Endothelial cell of umbilical vein (primary cell): Measurements from ENCODE around the gene PGBD5. TPM values are rescaled to one million over a fixed set of nuclear protein-coding genes. Genes with fewer than 3 reads are reported as not detected.

Experiments
- BruUV-seq: library from RNA; stranded (reverse); fragments of 400-500 nt; replicated peaks from 2 replicates; lab custom pipeline; 2021; lab: Mats Ljungman, UMichigan
- CTCF ChIA-PET: fragments of 300-600, 350-600 bp; sonication (Branson Sonifier 250); formaldehyde crosslinking; loops from one replicate; lab custom pipeline; 2021; ENCODE audit warnings: antibody characterized with exemption, inconsistent platforms; lab: Charles Lee
- POLR2A ChIA-PET: fragments of 300-600, 350-600 bp; sonication (Branson Sonifier 250); formaldehyde crosslinking; loops from one replicate; lab custom pipeline; 2021; ENCODE audit warnings: antibody characterized with exemption, inconsistent platforms; lab: Charles Lee
- DNase-seq: peaks from one replicate; pipeline ENCODE4 v3.0.0-alpha.2; 2011; ENCODE audit warnings: low read depth, low spot score
- FAIRE-seq: peaks from 2 replicates; lab custom pipeline; 2011; peaks lifted over from hg19 to GRCh38; lab: Jason Lieb, UNC
- H2AFZ ChIP-seq: 2 replicates; pipeline ENCODE4 v1.6.0; 2012; ENCODE audit warnings: low read depth, low read length, control low read depth, inconsistent platforms
- H3K27ac ChIP-seq: 2 replicates; pipeline ENCODE4 v1.5.1; 2011; ENCODE audit warnings: low read depth, mild to moderate bottlenecking, control low read depth, low read length, moderate library complexity; ENCODE audit not compliant: insufficient read depth
- H3K27me3 ChIP-seq, 2 experiments: 2 replicates each; pipeline versions ENCODE4 v1.6.0 to v1.6.1; 2011; ENCODE audit warnings: low read length in 2 of 2, mixed read lengths in 1 of 2; ENCODE audit not compliant: control insufficient read depth in 2 of 2, insufficient read depth in 2 of 2
- H3K36me3 ChIP-seq, 2 experiments: 2 replicates in 1 of 2; 3 replicates in 1 of 2; pipeline ENCODE4 v1.5.1; 2011; ENCODE audit warnings: low read length in 2 of 2, mild to moderate bottlenecking in 1 of 2, moderate library complexity in 1 of 2; ENCODE audit not compliant: control insufficient read depth in 2 of 2, insufficient read depth in 2 of 2; ENCODE audit errors: extremely low read depth in 1 of 2
- H3K4me1 ChIP-seq: 3 replicates; pipeline ENCODE4 v1.5.1; 2011; ENCODE audit warnings: mild to moderate bottlenecking, low read length; ENCODE audit not compliant: control insufficient read depth, insufficient read depth; ENCODE audit errors: extremely low read depth
- H3K4me2 ChIP-seq: 2 replicates; pipeline ENCODE4 v1.6.1; 2011; ENCODE audit warnings: low read length, control low read depth, mixed read lengths; ENCODE audit not compliant: insufficient read depth
- H3K4me3 ChIP-seq, 3 experiments: fragments of 200-600 bp in 1 of 3; sonication (generic), shearing (Covaris generic) in 1 of 3; replicated peaks in 1 of 3; 2 replicates each; pipeline ENCODE4 v1.5.1; 2011 to 2016; ENCODE audit warnings: control low read depth in 3 of 3, low read length in 3 of 3, mild to moderate bottlenecking in 2 of 3, inconsistent platforms in 1 of 3, low read depth in 1 of 3, moderate library complexity in 1 of 3; ENCODE audit not compliant: insufficient read depth in 1 of 3
- H3K79me2 ChIP-seq: 2 replicates; pipeline ENCODE4 v1.6.0; 2012; ENCODE audit warnings: low read length, inconsistent platforms; ENCODE audit not compliant: control insufficient read depth, insufficient read depth
- H3K9ac ChIP-seq: replicated peaks from 2 replicates; pipeline ENCODE3; 2011; ENCODE audit warnings: low read length, control low read depth; ENCODE audit not compliant: insufficient read depth; ENCODE audit errors: extremely low read depth
- H3K9me1 ChIP-seq: replicated peaks from 3 replicates; pipeline ENCODE4 v1.6.0; 2011; ENCODE audit warnings: mild to moderate bottlenecking, low read length; ENCODE audit not compliant: control insufficient read depth, insufficient read depth; ENCODE audit errors: extremely low read depth
- H3K9me3 ChIP-seq: replicated peaks from 2 replicates; pipeline ENCODE4 v1.5.1; 2012; ENCODE audit warnings: low read length, inconsistent platforms; ENCODE audit not compliant: control insufficient read depth, insufficient read depth
- H4K20me1 ChIP-seq: replicated peaks from 2 replicates; pipeline ENCODE3; 2011; ENCODE audit warnings: mild to moderate bottlenecking, low read length; ENCODE audit not compliant: control insufficient read depth, insufficient read depth; ENCODE audit errors: extremely low read depth
- CTCF ChIP-seq, 2 donors: IDR thresholded peaks; 1 replicate in 1 of 2; 2 replicates in 1 of 2; pipeline ENCODE4 v1.5.1; 2011; ENCODE audit warnings: low read length in 2 of 2, mild to moderate bottlenecking in 2 of 2, moderate library complexity in 2 of 2, control low read depth in 1 of 2, inconsistent platforms in 1 of 2, low read depth in 1 of 2; ENCODE audit not compliant: insufficient read depth in 1 of 2; ENCODE audit errors: extremely low read depth in 1 of 2
- EZH2 ChIP-seq: IDR thresholded peaks from 2 replicates; pipeline ENCODE4 v1.6.1; 2012; ENCODE audit warnings: borderline replicate concordance, low read depth, mild to moderate bottlenecking, moderate library complexity, low read length, inconsistent platforms; ENCODE audit not compliant: severe bottlenecking
- FOS ChIP-seq: IDR thresholded peaks from 2 replicates; pipeline ENCODE4 v1.6.1; 2011; ENCODE audit warnings: mild to moderate bottlenecking, low read length, moderate library complexity, borderline replicate concordance; ENCODE audit not compliant: insufficient read depth
- GATA2 ChIP-seq: IDR thresholded peaks from 2 replicates; pipeline ENCODE4 v1.7.0; 2011; ENCODE audit warnings: low read depth, mild to moderate bottlenecking, moderate library complexity, mixed read lengths, low read length; ENCODE audit not compliant: insufficient read length, insufficient read depth
- JUN ChIP-seq: IDR thresholded peaks from 2 replicates; pipeline ENCODE4 v1.6.1; 2011; ENCODE audit warnings: borderline replicate concordance, low read depth; ENCODE audit not compliant: insufficient read length, insufficient read depth
- MAX ChIP-seq: IDR thresholded peaks from 2 replicates; pipeline ENCODE4 v1.6.1; 2011; ENCODE audit not compliant: insufficient read depth, insufficient read length
- MYC ChIP-seq: IDR thresholded peaks from one replicate; pipeline ENCODE4 v1.6.1; 2011; ENCODE audit warnings: mild to moderate bottlenecking, low read depth, low read length
- POLR2A ChIP-seq: IDR thresholded peaks from 2 replicates; pipeline ENCODE4 v1.6.1; 2012; ENCODE audit warnings: low read depth, mild to moderate bottlenecking, control low read depth, low read length
- POLR2AphosphoS5 ChIP-seq: IDR thresholded peaks from 2 replicates; pipeline ENCODE4 v1.6.1; 2012; ENCODE audit warnings: low read depth, mild to moderate bottlenecking, control low read depth, low read length, moderate library complexity; ENCODE audit not compliant: insufficient read depth
- dilution Hi-C: fragments of 300-500 bp; cut with MboI; formaldehyde crosslinking; loops from one replicate; pipeline ENCODE4 v1.15.0; 2019; ENCODE audit warnings: low sequenced_read_pairs; ENCODE audit not compliant: extremely low pct_ligation_motif_present
- intact Hi-C: fragments of 100-400 bp; cut with micrococcal nuclease; formaldehyde crosslinking; loops from one replicate; pipeline ENCODE4 v1.10.0; 2022
- polyA plus RNA-seq, 4 experiments: library from polyadenylated mRNA; depleted of rRNA in 3 of 4; stranded (reverse) in 3 of 4; unstranded in 1 of 4; fragments of >200 nt; gene quantifications; 2 replicates each; pipeline versions ENCODE4 v1.2.1 to v1.2.3, GENCODE V29; 2011 to 2012; ENCODE audit warnings: missing spikeins in 1 of 4
- total RNA-seq: library from RNA; stranded (reverse); gene quantifications from 2 replicates; pipeline ENCODE4 v1.2.3, GENCODE V29; 2021

PGBD5 gene
- total and polyA plus RNA-seq, 2 donors (not counting 3 experiments of a cell fraction or from before 2014, with no cell fraction given), result 0.03 TPM; not detected in 1

GRCh38 chr1:230394741-230395140, 31.4 kb downstream of the PGBD5 start:
- Histone ChIP-seq H3K4me3 (no peak overlapping the region), H2AFZ (no peak overlapping the region), H3K9ac (no peak overlapping the region), H3K9me1 (no peaks in the 10 kb centered on the region), H3K79me2 (no peaks in the 10 kb centered on the region), H3K27ac (no peak overlapping the region), H3K4me2 (no peak overlapping the region), H3K4me1 (no peaks in the 10 kb centered on the region), H3K9me3 (no peaks in the 10 kb centered on the region), H3K27me3 (no peaks in the 10 kb centered on the region), H3K36me3 (no peaks in the 10 kb centered on the region), H4K20me1 (no peaks in the 10 kb centered on the region)
- FAIRE-seq (no peak), DNase-seq (no peak)
- TF ChIP-seq POLR2A (no peak), CTCF (IDR thresholded peaks at IDR 0.05; ENCODE audit: extremely low read depth in 1 of 2, insufficient read depth in 1 of 2, low read depth in 1 of 2, low read length in 2 of 2) (no peak), JUN (no peak), GATA2 (no peak), MYC (no peak), MAX (no peak), EZH2 (no peak), FOS (no peak), POLR2AphosphoS5 (no peak)
- intact Hi-C loops, result no loop called here
- ChIA-PET POLR2A (no interaction called here), CTCF (no interaction called here)
- dilution Hi-C loops, result no loop called here
- no TSS peak for BruUV-seq
